A549 (cell line): Measurements from ENCODE around the gene SSC4D. TPM values are rescaled to one million over a fixed set of nuclear protein-coding genes. Genes with fewer than 3 reads are reported as not detected.

Source experiments
- ATAC-seq, 2 experiments: fragments of 200-7000 bp in 1 of 2; fragments of >200 bp in 1 of 2; cut with Nextera tagmentation in 1 of 2; cut with Tn5 transposase in 1 of 2; 3 replicates each; pipeline versions ENCODE4 v1.8.0 to v1.9.1; 2018 to 2020; ENCODE audit warnings: mild to moderate bottlenecking in 1 of 2, moderate library complexity in 1 of 2
- CTCF ChIA-PET: fragments of 300-600 bp; sonication (Branson Sonifier 250); formaldehyde crosslinking; extraction: SDS; loops from one replicate; lab custom pipeline; 2021; ENCODE audit warnings: antibody characterized with exemption, inconsistent platforms; lab: Yijun Ruan, JAX
- POLR2A ChIA-PET: fragments of 350-600 bp; formaldehyde crosslinking; extraction: SDS; loops from one replicate; lab custom pipeline; 2021; ENCODE audit warnings: antibody characterized with exemption, inconsistent platforms; lab: Yijun Ruan, JAX
- DNase-seq, 2 experiments: peaks; one replicate each; pipeline versions ENCODE4 v3.0.0 to v3.0.0-alpha.2; 2011 to 2016; ENCODE audit warnings: low read depth in 1 of 2, low spot score in 1 of 2
- FAIRE-seq: peaks from 2 replicates; lab custom pipeline; 2011; peaks lifted over from hg19 to GRCh38; lab: Jason Lieb, UNC
- H3K27ac ChIP-seq, 2 experiments: fragments of >200 bp; sonication (Bioruptor Twin); formaldehyde crosslinking; 3 replicates each; pipeline ENCODE4 v1.5.1; 2016 to 2017
- H3K4me1 ChIP-seq: fragments of >200 bp; sonication (Bioruptor Twin); formaldehyde crosslinking; 3 replicates; pipeline ENCODE4 v1.6.1; 2016
- H3K4me2 ChIP-seq: fragments of >200 bp; sonication (Bioruptor Twin); formaldehyde crosslinking; 3 replicates; pipeline ENCODE4 v1.6.1; 2016
- H3K4me3 ChIP-seq: fragments of >200 bp; sonication (Bioruptor Twin); formaldehyde crosslinking; 3 replicates; pipeline ENCODE4 v1.5.1; 2016
- H3K9me3 ChIP-seq: fragments of >200 bp; sonication (Bioruptor Twin); formaldehyde crosslinking; 3 replicates; pipeline ENCODE4 v1.6.1; 2016
- ATOH8 ChIP-seq: fragments of 250-450 bp; sonication (Bioruptor Pico); IDR thresholded peaks from 2 replicates; pipeline ENCODE4 v1.5.0; 2020; ENCODE audit warnings: low read depth, mild to moderate bottlenecking, moderate library complexity
- BHLHE40 ChIP-seq: IDR thresholded peaks from 2 replicates; pipeline ENCODE4 v1.6.1; 2012; ENCODE audit warnings: low read depth, low read length, inconsistent platforms
- CBX2 ChIP-seq: fragments of 200-600 bp; sonication (generic); IDR thresholded peaks from 2 replicates; pipeline ENCODE4 v1.6.1; 2016; ENCODE audit warnings: low read depth, mild to moderate bottlenecking, borderline replicate concordance
- CBX8 ChIP-seq: fragments of 200-600 bp; sonication (generic); IDR thresholded peaks from 2 replicates; pipeline ENCODE4 v1.6.1; 2016
- CEBPB ChIP-seq, 2 experiments: fragments of >200 bp in 1 of 2; sonication (Bioruptor Twin) in 1 of 2; formaldehyde crosslinking in 1 of 2; IDR thresholded peaks; 2 replicates each; pipeline ENCODE4 v1.6.1; 2012 to 2016
- CTCF ChIP-seq: fragments of >200 bp; sonication (Bioruptor Twin); formaldehyde crosslinking; IDR thresholded peaks from 3 replicates; pipeline ENCODE4 v1.5.1; 2016
- EHF ChIP-seq: fragments of 250-450 bp; sonication (Bioruptor Pico); IDR thresholded peaks from 2 replicates; pipeline ENCODE4 v1.5.0; 2020; ENCODE audit warnings: mild to moderate bottlenecking
- EHMT2 ChIP-seq: fragments of 200-600 bp; sonication (generic); IDR thresholded peaks from 2 replicates; pipeline ENCODE4 v1.6.1; 2016; ENCODE audit warnings: antibody characterized with exemption, low read depth, mild to moderate bottlenecking, moderate library complexity
- ESRRA ChIP-seq: fragments of 150-350 bp; IDR thresholded peaks from 2 replicates; pipeline ENCODE4 v1.6.1; 2014; ENCODE audit warnings: mild to moderate bottlenecking, low read length, borderline replicate concordance
- FOSB ChIP-seq: fragments of 250-450 bp; sonication (Bioruptor Pico); IDR thresholded peaks from 2 replicates; pipeline ENCODE4 v1.5.0; 2020; ENCODE audit warnings: mild to moderate bottlenecking, moderate library complexity
- FOSL2 ChIP-seq, 2 experiments: fragments of 450-650 bp in 1 of 2; fragments of >200 bp in 1 of 2; sonication (Bioruptor Twin) in 1 of 2; formaldehyde crosslinking; IDR thresholded peaks; 2 replicates each; pipeline versions ENCODE4 v1.5.0 to v1.6.1; 2016 to 2020; ENCODE audit warnings: mild to moderate bottlenecking in 1 of 2, moderate library complexity in 1 of 2
- FOXS1 ChIP-seq: fragments of 250-450 bp; sonication (Bioruptor Pico); IDR thresholded peaks from 2 replicates; pipeline ENCODE4 v1.5.0; 2020; ENCODE audit warnings: mild to moderate bottlenecking, moderate library complexity
- GATA3 ChIP-seq: IDR thresholded peaks from 2 replicates; pipeline ENCODE4 v1.6.1; 2012; ENCODE audit warnings: borderline replicate concordance
- HDAC2 ChIP-seq: fragments of 200-600 bp; sonication (generic); IDR thresholded peaks from 2 replicates; pipeline ENCODE4 v1.6.1; 2016
- HES2 ChIP-seq: fragments of >200 bp; sonication (Bioruptor Twin); formaldehyde crosslinking; IDR thresholded peaks from 2 replicates; pipeline ENCODE4 v1.6.1; 2016
- HEYL ChIP-seq: fragments of 250-450 bp; sonication (Bioruptor Pico); IDR thresholded peaks from 2 replicates; pipeline ENCODE4 v1.8.0; 2021; ENCODE audit warnings: mild to moderate bottlenecking, moderate library complexity
- HMGXB4 ChIP-seq: fragments of 250-450 bp; sonication (Bioruptor Pico); IDR thresholded peaks from 2 replicates; pipeline ENCODE4 v1.5.0; 2021; ENCODE audit warnings: mild to moderate bottlenecking, moderate library complexity, borderline replicate concordance
- HOXA7 ChIP-seq: fragments of 250-450 bp; sonication (Bioruptor Pico); IDR thresholded peaks from 2 replicates; pipeline ENCODE4 v1.5.0; 2020; ENCODE audit warnings: mild to moderate bottlenecking, moderate library complexity
- HOXB13 ChIP-seq: fragments of 250-450 bp; sonication (Bioruptor Pico); IDR thresholded peaks from 2 replicates; pipeline ENCODE4 v1.5.0; 2020; ENCODE audit warnings: low read depth, mild to moderate bottlenecking, moderate library complexity
- HOXB5 ChIP-seq: fragments of 250-450 bp; sonication (Bioruptor Pico); IDR thresholded peaks from 2 replicates; pipeline ENCODE4 v1.5.0; 2020; ENCODE audit warnings: mild to moderate bottlenecking, moderate library complexity
- JUN ChIP-seq, 2 experiments: fragments of >200 bp; sonication (Bioruptor Twin); formaldehyde crosslinking; IDR thresholded peaks; 2 replicates in 1 of 2; 3 replicates in 1 of 2; pipeline ENCODE4 v1.6.1; 2016 to 2017
- JUNB ChIP-seq: fragments of >200 bp; sonication (Bioruptor Twin); formaldehyde crosslinking; IDR thresholded peaks from 2 replicates; pipeline ENCODE4 v1.6.1; 2016
- KDM1A ChIP-seq: fragments of 200-600 bp; sonication (generic); IDR thresholded peaks from 2 replicates; pipeline ENCODE4 v1.6.1; 2016; ENCODE audit warnings: low read depth, mild to moderate bottlenecking
- MAX ChIP-seq: IDR thresholded peaks from 2 replicates; pipeline ENCODE4 v1.6.1; 2012
- NFE2L2 ChIP-seq: fragments of 150-350 bp; conservative IDR thresholded peaks from 2 replicates; pipeline ENCODE4 v1.6.1; 2014; ENCODE audit warnings: low read length
- NPAS2 ChIP-seq: fragments of 250-450 bp; sonication (Bioruptor Pico); IDR thresholded peaks from 2 replicates; pipeline ENCODE4 v1.8.0; 2022; ENCODE audit warnings: mild to moderate bottlenecking, moderate library complexity, borderline replicate concordance
- NR3C1 ChIP-seq: fragments of >200 bp; sonication (Bioruptor Twin); formaldehyde crosslinking; IDR thresholded peaks from 3 replicates; pipeline ENCODE4 v1.6.1; 2017
- PHF8 ChIP-seq: fragments of 200-600 bp; sonication (generic); IDR thresholded peaks from 2 replicates; pipeline ENCODE4 v1.6.1; 2016; ENCODE audit warnings: low read depth, mild to moderate bottlenecking, antibody characterized with exemption, moderate library complexity, borderline replicate concordance
- POLR2AphosphoS2 ChIP-seq: conservative IDR thresholded peaks from 2 replicates; pipeline ENCODE4 v1.6.1; 2012; ENCODE audit warnings: low read length, improper control_type of control experiment, inconsistent platforms
- RAD21 ChIP-seq, 2 experiments: fragments of >200 bp in 1 of 2; sonication (Bioruptor Twin) in 1 of 2; formaldehyde crosslinking in 1 of 2; IDR thresholded peaks in 1 of 2; conservative IDR thresholded peaks in 1 of 2; 2 replicates in 1 of 2; 3 replicates in 1 of 2; pipeline ENCODE4 v1.6.1; 2012 to 2018; ENCODE audit warnings: inconsistent platforms in 1 of 2
- RCOR1 ChIP-seq: fragments of 150-350 bp; IDR thresholded peaks from 2 replicates; pipeline ENCODE4 v1.6.1; 2014; ENCODE audit warnings: antibody characterized with exemption, low read length, low read depth
- RFX5 ChIP-seq: fragments of 450-650 bp; IDR thresholded peaks from 2 replicates; pipeline ENCODE4 v1.7.1; 2014; ENCODE audit warnings: antibody characterized with exemption, mild to moderate bottlenecking, moderate library complexity
- SREBF2 ChIP-seq: fragments of 450-650 bp; IDR thresholded peaks from 2 replicates; pipeline ENCODE4 v1.6.1; 2014; ENCODE audit warnings: mild to moderate bottlenecking, moderate library complexity
- TFCP2L1 ChIP-seq: fragments of 250-450 bp; sonication (Bioruptor Pico); IDR thresholded peaks from 2 replicates; pipeline ENCODE4 v1.5.0; 2021; ENCODE audit warnings: mild to moderate bottlenecking
- TP53 ChIP-seq: fragments of 250-450 bp; sonication (Bioruptor Pico); IDR thresholded peaks from 2 replicates; pipeline ENCODE4 v1.5.0; 2021; ENCODE audit warnings: mild to moderate bottlenecking, moderate library complexity
- ZC3H11A ChIP-seq: fragments of 450-650 bp; IDR thresholded peaks from 2 replicates; pipeline ENCODE4 v1.6.1; 2014; ENCODE audit warnings: antibody characterized with exemption, mild to moderate bottlenecking
- ZFP36 ChIP-seq: fragments of 450-650 bp; IDR thresholded peaks from 2 replicates; pipeline ENCODE4 v1.6.1; 2014; ENCODE audit warnings: borderline replicate concordance; ENCODE audit not compliant: partially characterized antibody
- ZNF302 ChIP-seq: fragments of 250-450 bp; sonication (Bioruptor Pico); IDR thresholded peaks from 2 replicates; pipeline ENCODE4 v1.9.0; 2021; ENCODE audit warnings: inconsistent platforms, mild to moderate bottlenecking, moderate library complexity
- ZSCAN20 ChIP-seq: fragments of 250-450 bp; sonication (Bioruptor Pico); IDR thresholded peaks from 2 replicates; pipeline ENCODE4 v1.8.0; 2022; ENCODE audit warnings: mild to moderate bottlenecking, moderate library complexity
- WGBS: methylation state at CpG from one replicate; pipeline ENCODE4 v1.1.6; 2017; ENCODE audit errors: missing lambda C conversion rate; 5-methylcytosine and 5-hydroxymethylcytosine counted together
- polyA plus RNA-seq, 4 experiments: library from polyadenylated mRNA; depleted of rRNA in 3 of 4; stranded (reverse); fragments of >200 nt; fragmentation: RNase III in 1 of 4; extraction: RNeasy Plus Mini Kit Qiagen cat#74134 plus additional on column Dnase treatment in 1 of 4; gene quantifications; 2 replicates in 3 of 4; 3 replicates in 1 of 4; pipeline ENCODE4 v1.2.3, GENCODE V29; 2011 to 2017

Gene SSC4D
- polyA plus RNA-seq, 2 of the 4 experiments (the other 2 are of a cell fraction), result 0.45 to 0.79 TPM

GRCh38 chr7:76397409-76398183 is 11.9 kb downstream of the SSC4D start:
- WGBS, result 13% methylated on average over 7 of the region's 45 CpGs
- Histone ChIP-seq H3K27ac (peak overlapping the region; percentile 92 to 98), H3K9me3 (no peaks in the 10 kb centered on the region), H3K4me1 (peaks cover 26% of the 10 kb centered on the region), H3K4me3 (peak overlapping the region; percentile 61), H3K4me2 (peak overlapping the region; percentile 93)
- ChIA-PET CTCF (interaction anchor here (0.6 kb wide), 1 partner anchor 21 kb away, joined by 3 read pairs; no protein-coding TSS in a partner anchor), POLR2A (interaction anchor here (0.6 to 1.9 kb wide), 4 partner anchors 23 to 45 kb away, joined by 4 to 6 read pairs (median 6); partner anchors contain the start of gene YWHAG)
- no peak for FAIRE-seq
- peak; percentile 84 to 90 for DNase-seq
- ATAC-seq, result peak; percentile 79 to 82
- TF ChIP-seq FOSL2 (IDR thresholded peaks at IDR 0.05), result no peak
- TF ChIP-seq FOSL2 (CRISPR knock-in tag; IDR thresholded peaks at IDR 0.05), result no peak
- TF ChIP-seq KDM1A, result no peak
- no peak for TF ChIP-seq RCOR1
- peak; percentile 76; the same call in 1 of the 2 replicates for TF ChIP-seq PHF8
- no peak for TF ChIP-seq CEBPB (IDR thresholded peaks at IDR 0.05)
- no peak for TF ChIP-seq SREBF2
- no peak for TF ChIP-seq HOXB5 (CRISPR knock-in tag)
- no peak for TF ChIP-seq FOXS1 (CRISPR knock-in tag)
- TF ChIP-seq EHF, result no peak
- TF ChIP-seq GATA3, result no peak
- no peak for TF ChIP-seq CBX2
- TF ChIP-seq NR3C1, result no peak
- TF ChIP-seq HOXA7, result no peak
- TF ChIP-seq CBX8, result no peak
- TF ChIP-seq FOSB (CRISPR knock-in tag), result no peak
- TF ChIP-seq MAX, result peak; percentile 99
- peak; percentile 78; the same call in 1 of the 2 replicates for TF ChIP-seq ATOH8
- TF ChIP-seq CTCF, result no peak
- peak; percentile 74; the same call in 1 of the 2 replicates for TF ChIP-seq HOXB13 (CRISPR knock-in tag)
- peak; percentile 96 for TF ChIP-seq ZFP36
- no peak for TF ChIP-seq NPAS2 (CRISPR knock-in tag)
- no peak for TF ChIP-seq ZSCAN20 (CRISPR knock-in tag)
- TF ChIP-seq HMGXB4 (CRISPR knock-in tag), result no peak
- TF ChIP-seq HEYL (CRISPR knock-in tag), result no peak
- no peak for TF ChIP-seq JUNB
- no peak for TF ChIP-seq ZC3H11A
- TF ChIP-seq RAD21 (conservative IDR thresholded peaks at IDR 0.05 in 1 of 2, IDR thresholded peaks at IDR 0.05 in 1 of 2), result peak in 1 of 2 experiments; percentile 22; a peak in 1 of 5 replicates
- no peak for TF ChIP-seq POLR2AphosphoS2
- no peak for TF ChIP-seq HDAC2
- no peak for TF ChIP-seq ZNF302 (CRISPR knock-in tag)
- TF ChIP-seq EHMT2, result no peak
- TF ChIP-seq NFE2L2, result no peak
- TF ChIP-seq ESRRA, result no peak
- no peak for TF ChIP-seq BHLHE40
- no peak for TF ChIP-seq RFX5
- no peak for TF ChIP-seq TFCP2L1 (CRISPR knock-in tag)
- TF ChIP-seq HES2, result no peak
- TF ChIP-seq TP53 (CRISPR knock-in tag), result no peak
- peak; percentile 60 to 76; a peak in 3 of 5 replicates for TF ChIP-seq JUN (IDR thresholded peaks at IDR 0.05)
